Immature natural killer cell (primary cell): Measurements from ENCODE around the gene SIDT2. TPM values are rescaled to one million over a fixed set of nuclear protein-coding genes. Genes with fewer than 3 reads are reported as not detected.

Experiments used
- DNase-seq, 3 donors: peaks; one replicate each; pipeline ENCODE4 v3.0.0; 2022; ENCODE audit warnings: mixed read lengths in 1 of 3
- H3K27ac Mint-ChIP-seq, 6 donors: one replicate each; pipeline ENCODE4 v1.8.0; 2020; ENCODE audit warnings: mixed read lengths in 6 of 6, mild to moderate bottlenecking in 5 of 6, inconsistent platforms in 4 of 6, moderate library complexity in 3 of 6
- H3K27me3 Mint-ChIP-seq, 3 donors: one replicate each; pipeline ENCODE4 v1.8.0; 2020 to 2021; ENCODE audit warnings: low read depth in 3 of 3, mild to moderate bottlenecking in 3 of 3, mixed read lengths in 3 of 3, moderate library complexity in 3 of 3, inconsistent platforms in 1 of 3
- H3K36me3 Mint-ChIP-seq, 3 donors: one replicate each; pipeline ENCODE4 v1.8.0; 2020; ENCODE audit warnings: mixed read lengths in 3 of 3, inconsistent platforms in 2 of 3, mild to moderate bottlenecking in 2 of 3
- H3K4me1 Mint-ChIP-seq, 2 donors: one replicate each; pipeline ENCODE4 v1.8.0; 2020; ENCODE audit warnings: inconsistent platforms in 2 of 2, mild to moderate bottlenecking in 2 of 2, mixed read lengths in 2 of 2, moderate library complexity in 1 of 2
- H3K4me3 Mint-ChIP-seq, 5 donors: one replicate each; pipeline ENCODE4 v1.8.0; 2020; ENCODE audit warnings: mild to moderate bottlenecking in 5 of 5, mixed read lengths in 5 of 5, inconsistent platforms in 3 of 5, moderate library complexity in 3 of 5
- H3K9me3 Mint-ChIP-seq, 6 donors: one replicate each; pipeline ENCODE4 v1.8.0; 2020; ENCODE audit warnings: mild to moderate bottlenecking in 6 of 6, mixed read lengths in 6 of 6, inconsistent platforms in 4 of 6, moderate library complexity in 3 of 6
- polyA plus RNA-seq, 3 donors: library from polyadenylated mRNA; unstranded; fragments of 300-500 nt; fragmentation: Illumina TruSeq; gene quantifications; one replicate each; pipeline ENCODE4 v1.2.3, GENCODE V29; 2021

Gene SIDT2
- polyA plus RNA-seq, 3 donors from 2014 or later = 1.6 to 4.7 (median 1.7) TPM

DNA sequence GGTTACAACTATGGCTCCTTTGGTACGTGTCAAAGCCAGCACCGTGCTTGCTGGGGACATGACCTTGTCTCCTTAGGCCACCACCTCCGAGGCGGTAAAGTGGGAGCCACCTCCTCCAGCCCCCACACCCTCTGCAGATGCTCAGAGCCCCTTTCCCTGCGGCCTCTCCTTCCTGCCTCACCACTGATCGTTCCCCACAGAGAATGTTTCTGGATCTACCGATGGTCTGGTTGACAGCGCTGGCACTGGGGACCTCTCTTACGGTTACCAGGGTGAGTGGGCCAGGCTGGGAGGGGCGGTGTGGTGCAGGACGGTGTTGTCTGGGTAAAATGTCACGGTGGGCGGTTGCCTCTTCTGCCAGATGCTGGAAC, 8.9 kb downstream of the SIDT2 start:
- H3K4me1 Mint-ChIP-seq = no peaks in the 10 kb centered on the region
- H3K36me3 Mint-ChIP-seq = peaks cover 0 to 13% (median 3%) of the 10 kb centered on the region in 3 donors
- H3K27me3 Mint-ChIP-seq = peaks cover 0 to 3% (median 2%) of the 10 kb centered on the region in 3 donors
- peak overlapping the region in 2 of 6 donors; percentile 31 to 60 for H3K27ac Mint-ChIP-seq
- no peak for DNase-seq
- peak overlapping the region in 1 of 5 donors; percentile 4 for H3K4me3 Mint-ChIP-seq
- no peaks in the 10 kb centered on the region for H3K9me3 Mint-ChIP-seq

DNA sequence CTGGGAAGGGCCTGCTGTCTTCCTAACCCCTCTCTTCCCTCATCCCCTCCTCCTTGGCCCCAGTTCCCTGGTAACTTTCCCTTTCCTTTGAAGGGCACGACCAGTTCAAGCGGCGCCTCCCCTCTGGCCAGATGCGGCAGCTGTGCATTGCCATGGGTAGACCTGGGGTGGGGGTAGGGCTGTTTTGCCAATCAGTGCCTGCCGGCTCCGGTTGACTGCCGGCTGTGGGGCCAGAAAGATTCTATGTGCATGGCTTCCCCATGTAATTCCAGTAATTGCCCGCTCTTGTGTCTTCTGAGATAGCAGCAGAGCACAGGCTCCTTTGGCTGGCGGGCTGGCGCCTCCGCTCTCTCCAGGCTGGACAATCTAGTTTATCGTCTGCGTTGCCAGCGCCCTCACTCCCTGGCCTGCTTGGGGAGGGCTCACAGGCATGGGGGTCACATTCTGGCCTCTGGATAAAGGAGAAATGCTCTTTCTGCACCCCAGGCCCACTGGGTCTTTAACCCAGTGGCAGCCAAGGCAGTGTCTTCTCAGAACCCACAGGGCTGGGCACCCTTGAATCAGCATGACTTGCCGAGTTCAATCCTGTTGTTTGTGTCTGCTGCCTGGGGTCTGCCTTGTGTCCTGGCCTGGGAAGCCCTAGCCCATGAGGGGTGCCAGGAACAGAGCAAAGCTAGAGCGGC, 9.4 kb downstream of the SIDT2 start:
- Mint-ChIP-seq H3K27ac (no peak overlapping the region), H3K27me3 (peaks cover 0 to 3% (median 2%) of the 10 kb centered on the region in 3 donors), H3K4me3 (no peak overlapping the region), H3K9me3 (no peaks in the 10 kb centered on the region), H3K36me3 (peaks cover 0 to 10% (median 0%) of the 10 kb centered on the region in 3 donors), H3K4me1 (no peaks in the 10 kb centered on the region)
- DNase-seq = no peak

DNA sequence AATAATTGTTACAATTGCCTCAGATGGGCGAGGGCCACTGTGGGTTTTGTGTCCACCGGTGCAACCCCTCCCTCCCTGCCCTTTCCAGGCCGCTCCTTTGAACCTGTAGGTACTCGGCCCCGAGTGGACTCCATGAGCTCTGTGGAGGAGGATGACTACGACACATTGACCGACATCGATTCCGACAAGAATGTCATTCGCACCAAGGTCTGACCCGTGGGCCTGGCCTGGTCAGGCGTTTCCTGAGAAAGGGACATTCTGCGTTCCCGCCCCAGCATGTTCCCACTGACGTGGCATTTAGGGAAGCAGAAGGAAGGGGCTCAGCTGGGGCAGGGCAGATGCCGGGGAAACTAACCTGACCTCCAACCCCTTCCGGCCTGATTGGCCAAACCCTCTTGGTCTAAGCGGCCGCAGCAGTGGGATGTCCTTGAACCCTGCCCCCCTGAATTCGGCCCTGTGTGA, 10.1 kb downstream of the SIDT2 start:
- no peaks in the 10 kb centered on the region for H3K9me3 Mint-ChIP-seq
- H3K4me3 Mint-ChIP-seq = no peak overlapping the region
- no peak overlapping the region for H3K27ac Mint-ChIP-seq
- no peak for DNase-seq
- H3K27me3 Mint-ChIP-seq = peaks cover 0 to 3% (median 2%) of the 10 kb centered on the region in 3 donors
- H3K36me3 Mint-ChIP-seq = peaks cover 0 to 10% (median 0%) of the 10 kb centered on the region in 3 donors
- no peaks in the 10 kb centered on the region for H3K4me1 Mint-ChIP-seq

DNA sequence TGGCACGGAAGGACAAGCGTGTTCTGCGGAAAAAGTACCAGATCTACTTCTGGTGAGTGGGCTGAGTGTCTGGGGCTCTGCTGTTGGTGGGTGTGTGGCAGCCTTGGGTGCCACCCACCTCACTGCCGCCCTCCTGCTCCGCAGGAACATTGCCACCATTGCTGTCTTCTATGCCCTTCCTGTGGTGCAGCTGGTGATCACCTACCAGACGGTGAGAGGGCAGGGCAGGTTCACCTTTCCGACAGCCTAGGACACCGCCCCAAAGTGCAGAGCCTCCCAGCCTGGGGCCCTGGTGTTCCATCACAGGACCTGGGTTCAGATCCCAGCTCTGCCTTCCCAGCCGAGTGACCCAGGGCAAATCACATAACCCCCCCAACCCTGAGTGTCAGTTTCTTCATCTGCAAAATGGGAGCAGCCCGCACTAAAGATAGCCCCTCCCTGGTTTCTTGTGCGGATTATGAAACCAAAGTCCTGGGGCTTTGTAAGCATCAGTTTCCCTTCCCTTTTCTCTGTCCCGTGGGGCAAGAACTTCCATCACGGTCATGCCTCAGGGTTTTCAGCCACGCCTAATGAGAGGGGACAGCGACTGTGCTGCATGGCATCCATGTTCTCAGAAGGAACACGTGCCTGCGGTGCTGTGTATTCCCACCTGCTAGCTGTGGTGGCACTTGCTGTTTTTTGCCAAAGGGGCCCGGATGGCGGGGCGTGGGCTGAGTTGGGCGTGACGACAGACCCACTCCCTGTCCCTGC, 10.8 kb downstream of the SIDT2 start:
- Mint-ChIP-seq H3K27ac (no peak overlapping the region), H3K27me3 (peaks cover 0 to 3% (median 2%) of the 10 kb centered on the region in 3 donors), H3K9me3 (no peaks in the 10 kb centered on the region), H3K4me1 (no peaks in the 10 kb centered on the region), H3K4me3 (no peak overlapping the region), H3K36me3 (peaks cover 0 to 5% (median 0%) of the 10 kb centered on the region in 3 donors)
- DNase-seq = no peak

DNA sequence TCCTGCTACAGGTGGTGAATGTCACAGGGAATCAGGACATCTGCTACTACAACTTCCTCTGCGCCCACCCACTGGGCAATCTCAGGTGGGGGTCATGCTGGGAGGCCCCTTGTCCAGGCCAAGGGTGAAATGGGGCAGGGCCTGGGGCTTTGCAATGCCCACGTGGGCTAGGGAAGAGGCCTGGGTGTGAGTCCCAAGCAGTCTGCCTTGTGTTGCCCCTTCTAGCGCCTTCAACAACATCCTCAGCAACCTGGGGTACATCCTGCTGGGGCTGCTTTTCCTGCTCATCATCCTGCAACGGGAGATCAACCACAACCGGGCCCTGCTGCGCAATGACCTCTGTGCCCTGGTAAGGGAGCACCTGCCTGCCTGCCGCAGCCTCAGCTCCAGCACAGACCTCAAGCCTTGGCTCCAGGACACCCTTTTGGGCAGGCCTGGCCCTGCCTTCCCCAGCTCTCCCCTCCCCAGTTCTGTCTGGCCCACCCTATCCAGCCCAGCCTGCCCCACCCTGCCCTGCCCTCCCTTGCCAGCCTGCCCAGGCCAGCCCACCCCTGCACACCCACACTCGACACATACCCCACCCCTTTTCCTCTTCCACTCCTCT, 11.5 kb downstream of the SIDT2 start:
- DNase-seq = no peak
- Mint-ChIP-seq H3K9me3 (no peaks in the 10 kb centered on the region), H3K27me3 (peaks cover 0 to 3% (median 2%) of the 10 kb centered on the region in 3 donors), H3K4me1 (no peaks in the 10 kb centered on the region), H3K27ac (no peak overlapping the region), H3K4me3 (no peak overlapping the region), H3K36me3 (peaks cover 0 to 5% (median 0%) of the 10 kb centered on the region in 3 donors)

DNA sequence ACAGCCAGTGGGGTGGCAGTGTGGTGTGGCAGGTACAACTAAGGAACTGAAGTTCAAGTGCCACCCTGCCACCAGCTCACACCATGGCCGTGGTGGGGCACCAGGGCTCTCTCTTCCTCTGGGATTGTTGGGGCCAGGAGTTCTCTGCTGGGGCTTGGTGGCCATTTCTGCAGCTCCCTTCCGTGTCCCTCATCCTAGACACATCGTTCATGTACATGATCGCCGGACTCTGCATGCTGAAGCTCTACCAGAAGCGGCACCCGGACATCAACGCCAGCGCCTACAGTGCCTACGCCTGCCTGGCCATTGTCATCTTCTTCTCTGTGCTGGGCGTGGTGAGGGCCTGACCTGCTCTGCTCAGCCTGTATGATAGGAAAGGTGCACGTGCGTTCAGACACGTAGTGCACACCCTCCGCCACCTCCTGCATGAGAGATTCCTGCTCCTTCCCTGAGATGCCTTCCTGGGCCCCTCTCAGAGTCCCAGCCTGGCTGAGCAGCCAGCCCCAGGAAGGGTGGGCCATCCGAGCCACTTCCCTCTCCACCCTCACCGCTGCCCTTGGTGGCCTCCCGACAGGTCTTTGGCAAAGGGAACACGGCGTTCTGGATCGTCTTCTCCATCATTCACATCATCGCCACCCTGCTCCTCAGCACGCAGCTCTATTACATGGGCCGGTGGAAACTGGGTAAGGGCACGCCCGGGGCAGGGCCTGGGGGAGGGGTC, 13.3 kb downstream of the SIDT2 start:
- H3K4me3 Mint-ChIP-seq = no peak overlapping the region

DNA sequence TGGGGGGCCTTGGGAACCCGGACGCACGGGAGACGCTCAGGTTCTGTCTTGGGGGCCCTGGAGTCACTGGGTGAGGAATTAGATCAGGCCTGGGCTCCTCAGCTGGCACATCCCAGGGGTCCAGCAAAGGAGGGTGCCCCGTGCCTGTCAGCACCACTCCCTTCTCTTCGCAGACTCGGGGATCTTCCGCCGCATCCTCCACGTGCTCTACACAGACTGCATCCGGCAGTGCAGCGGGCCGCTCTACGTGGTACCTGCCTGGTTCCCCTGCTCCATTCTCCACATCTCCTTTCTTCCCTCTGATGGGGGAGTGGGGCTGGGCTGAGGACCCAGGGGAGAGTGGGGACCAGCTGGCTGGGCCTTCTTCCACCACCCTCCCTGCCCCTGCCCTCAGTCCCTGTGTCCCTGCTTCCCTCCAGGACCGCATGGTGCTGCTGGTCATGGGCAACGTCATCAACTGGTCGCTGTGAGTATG, 13.9 kb downstream of the SIDT2 start:
- Mint-ChIP-seq H3K4me1 (peaks cover 0 to 2% of the 10 kb centered on the region in 2 donors), H3K4me3 (no peak overlapping the region), H3K27ac (no peak overlapping the region), H3K36me3 (no peaks in the 10 kb centered on the region), H3K27me3 (peaks cover 0 to 2% (median 0%) of the 10 kb centered on the region in 3 donors), H3K9me3 (no peaks in the 10 kb centered on the region)
- no peak for DNase-seq

More for the DNA sequence above, 13.3 kb downstream of the SIDT2 start:
- no peak for DNase-seq
- Mint-ChIP-seq H3K36me3 (no peaks in the 10 kb centered on the region), H3K27ac (no peak overlapping the region), H3K9me3 (no peaks in the 10 kb centered on the region), H3K4me1 (peaks cover 0 to 2% of the 10 kb centered on the region in 2 donors), H3K27me3 (peaks cover 0 to 3% (median 2%) of the 10 kb centered on the region in 3 donors)

DNA sequence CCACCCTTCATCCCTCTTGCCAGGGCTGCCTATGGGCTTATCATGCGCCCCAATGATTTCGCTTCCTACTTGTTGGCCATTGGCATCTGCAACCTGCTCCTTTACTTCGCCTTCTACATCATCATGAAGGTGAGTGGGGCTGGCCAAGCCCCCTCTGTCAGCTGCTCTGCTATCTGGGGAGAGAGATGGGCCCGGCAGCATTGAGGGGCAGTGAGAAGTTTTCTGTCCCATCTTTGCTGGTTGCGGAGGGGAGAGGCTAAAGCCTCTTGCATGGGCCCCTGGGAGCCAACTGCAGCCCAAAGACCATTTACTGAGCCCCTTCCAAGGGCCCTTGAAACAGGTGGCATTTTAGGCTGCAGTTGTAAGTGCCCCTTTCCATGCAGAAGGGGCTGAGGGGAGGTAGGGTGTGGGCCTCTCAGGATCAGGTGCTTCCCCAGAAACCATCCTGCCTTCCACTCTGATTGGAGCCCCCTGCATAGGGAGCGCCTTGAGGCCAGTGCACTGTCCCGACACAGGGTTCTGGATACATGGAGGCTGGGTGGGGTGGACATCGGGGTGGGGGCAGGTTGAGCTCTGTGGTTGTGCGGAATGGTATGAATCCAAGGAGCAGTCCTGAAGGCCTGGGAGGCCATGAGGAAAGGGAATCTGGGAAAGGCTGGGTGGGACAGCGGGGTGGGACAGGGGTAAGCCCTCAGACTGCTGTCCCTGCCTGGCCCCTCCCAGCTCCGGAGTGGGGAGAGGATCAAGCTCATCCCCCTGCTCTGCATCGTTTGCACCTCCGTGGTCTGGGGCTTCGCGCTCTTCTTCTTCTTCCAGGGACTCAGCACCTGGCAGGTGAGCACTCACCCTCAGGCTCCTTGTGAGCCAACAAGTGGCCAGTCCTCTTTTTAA, 14.8 kb downstream of the SIDT2 start:
- H3K4me1 Mint-ChIP-seq = peaks cover 0 to 2% of the 10 kb centered on the region in 2 donors
- H3K27me3 Mint-ChIP-seq = peaks cover 0 to 2% (median 0%) of the 10 kb centered on the region in 3 donors
- peak overlapping the region in 3 of 6 donors; percentile 58 to 80 (median 67) for H3K27ac Mint-ChIP-seq
- no peak overlapping the region for H3K4me3 Mint-ChIP-seq
- DNase-seq = no peak
- H3K36me3 Mint-ChIP-seq = no peaks in the 10 kb centered on the region
- no peaks in the 10 kb centered on the region for H3K9me3 Mint-ChIP-seq

DNA sequence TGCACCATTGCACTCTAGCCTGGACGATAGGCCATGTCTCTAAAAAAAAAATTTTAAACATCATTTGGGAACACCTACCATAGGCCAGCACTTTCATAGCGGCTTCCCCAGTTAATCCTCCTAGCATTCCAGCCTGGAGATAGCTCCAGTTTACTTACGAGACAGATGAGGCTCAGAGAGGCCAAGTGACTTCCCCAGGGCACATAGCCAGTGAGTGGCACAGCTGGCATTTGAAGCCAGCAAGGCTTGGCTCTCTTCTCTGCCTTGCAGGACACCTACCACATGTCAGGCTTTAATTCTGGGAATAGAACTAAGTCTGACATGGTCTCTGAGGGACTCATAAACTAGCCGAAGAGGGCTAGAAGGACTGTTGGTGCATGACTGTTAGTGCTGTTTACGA, 15.7 kb downstream of the SIDT2 start:
- no peaks in the 10 kb centered on the region for H3K36me3 Mint-ChIP-seq
- peaks cover 0 to 4% of the 10 kb centered on the region in 2 donors for H3K4me1 Mint-ChIP-seq
- H3K27me3 Mint-ChIP-seq = peaks cover 0 to 2% (median 0%) of the 10 kb centered on the region in 3 donors
- no peaks in the 10 kb centered on the region for H3K9me3 Mint-ChIP-seq
- peak overlapping the region in 1 of 6 donors; percentile 76 for H3K27ac Mint-ChIP-seq
- no peak for DNase-seq
- H3K4me3 Mint-ChIP-seq = no peak overlapping the region

DNA sequence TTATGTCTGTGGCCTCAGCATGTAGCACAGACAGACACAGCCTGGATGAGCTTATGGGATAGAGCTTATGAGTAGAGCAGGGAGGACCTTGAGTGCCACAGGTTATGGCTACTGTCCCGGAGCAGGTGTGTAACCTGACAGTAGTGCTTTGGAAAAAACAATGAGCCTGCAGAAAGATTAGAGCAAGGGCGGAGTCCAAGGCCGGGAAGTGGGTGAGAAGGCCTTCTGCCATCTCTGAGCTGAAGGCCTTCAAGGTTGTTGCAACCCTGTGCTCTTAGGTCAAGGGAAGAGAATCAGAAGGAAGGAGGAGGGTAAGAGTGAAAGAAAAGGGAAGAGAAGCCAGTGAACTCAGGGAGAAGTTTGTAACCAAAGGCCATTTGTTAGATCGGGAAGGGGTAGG, 16.7 kb downstream of the SIDT2 start:
- Mint-ChIP-seq H3K4me3 (no peak overlapping the region), H3K36me3 (no peaks in the 10 kb centered on the region), H3K9me3 (no peaks in the 10 kb centered on the region), H3K4me1 (peaks cover 0 to 4% of the 10 kb centered on the region in 2 donors), H3K27ac (peak overlapping the region in 5 of 6 donors; percentile 1 to 51 (median 45)), H3K27me3 (peaks cover 0 to 3% (median 2%) of the 10 kb centered on the region in 3 donors)
- no peak for DNase-seq

DNA sequence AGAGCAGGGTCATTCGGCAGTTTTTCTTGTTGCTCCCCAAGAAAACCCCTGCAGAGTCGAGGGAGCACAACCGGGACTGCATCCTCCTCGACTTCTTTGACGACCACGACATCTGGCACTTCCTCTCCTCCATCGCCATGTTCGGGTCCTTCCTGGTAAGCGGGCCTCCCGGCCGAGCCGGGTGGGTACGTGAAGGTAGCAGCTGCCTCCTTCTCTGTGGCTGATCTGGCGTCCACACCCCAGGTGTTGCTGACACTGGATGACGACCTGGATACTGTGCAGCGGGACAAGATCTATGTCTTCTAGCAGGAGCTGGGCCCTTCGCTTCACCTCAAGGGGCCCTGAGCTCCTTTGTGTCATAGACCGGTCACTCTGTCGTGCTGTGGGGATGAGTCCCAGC, 17.2 kb downstream of the SIDT2 start:
- no peak for DNase-seq
- no peaks in the 10 kb centered on the region for H3K36me3 Mint-ChIP-seq
- peaks cover 0 to 4% of the 10 kb centered on the region in 2 donors for H3K4me1 Mint-ChIP-seq
- peak overlapping the region in 3 of 6 donors; percentile 27 to 64 (median 45) for H3K27ac Mint-ChIP-seq
- H3K27me3 Mint-ChIP-seq = peaks cover 0 to 3% (median 2%) of the 10 kb centered on the region in 3 donors
- H3K9me3 Mint-ChIP-seq = no peaks in the 10 kb centered on the region
- H3K4me3 Mint-ChIP-seq = no peak overlapping the region

DNA sequence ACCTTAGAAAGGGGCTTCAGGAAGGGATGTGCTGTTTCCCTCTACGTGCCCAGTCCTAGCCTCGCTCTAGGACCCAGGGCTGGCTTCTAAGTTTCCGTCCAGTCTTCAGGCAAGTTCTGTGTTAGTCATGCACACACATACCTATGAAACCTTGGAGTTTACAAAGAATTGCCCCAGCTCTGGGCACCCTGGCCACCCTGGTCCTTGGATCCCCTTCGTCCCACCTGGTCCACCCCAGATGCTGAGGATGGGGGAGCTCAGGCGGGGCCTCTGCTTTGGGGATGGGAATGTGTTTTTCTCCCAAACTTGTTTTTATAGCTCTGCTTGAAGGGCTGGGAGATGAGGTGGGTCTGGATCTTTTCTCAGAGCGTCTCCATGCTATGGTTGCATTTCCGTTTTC, 18.5 kb downstream of the SIDT2 start:
- Mint-ChIP-seq H3K9me3 (no peaks in the 10 kb centered on the region), H3K4me3 (no peak overlapping the region), H3K27me3 (peaks cover 0 to 3% (median 2%) of the 10 kb centered on the region in 3 donors), H3K27ac (peak overlapping the region in 1 of 6 donors; percentile 39), H3K36me3 (no peaks in the 10 kb centered on the region), H3K4me1 (peaks cover 0 to 4% of the 10 kb centered on the region in 2 donors)
- no peak for DNase-seq
